WTC11 (cell line): ENCODE results near the gene HOXB6. TPM values are rescaled to one million over a fixed set of nuclear protein-coding genes. Genes with fewer than 3 reads are reported as not detected.

Experiments
- ATAC-seq: fragments of 200-7000 bp; cut with Tn5 transposase; 2 replicates; pipeline ENCODE4 v1.10.0; 2021; ENCODE audit warnings: mild to moderate bottlenecking, moderate library complexity
- CTCF ChIA-PET: fragments of 300-600 bp; sonication (Branson Sonifier 250); formaldehyde crosslinking; loops from one replicate; lab custom pipeline; 2021; ENCODE audit warnings: antibody characterized with exemption; lab: Charles Lee
- POLR2A ChIA-PET: fragments of 350-600 bp; sonication (Branson Sonifier 250); formaldehyde crosslinking; loops from one replicate; lab custom pipeline; 2021; ENCODE audit warnings: antibody characterized with exemption; lab: Charles Lee
- DNase-seq: peaks from one replicate; pipeline ENCODE4 v3.0.0; 2021; ENCODE audit warnings: low spot score
- H3K27ac Mint-ChIP-seq: 2 replicates; pipeline ENCODE4 v1.8.0; 2021; ENCODE audit warnings: mixed read lengths
- H3K27me3 Mint-ChIP-seq: 2 replicates; pipeline ENCODE4 v1.8.0; 2021; ENCODE audit warnings: low read depth, mild to moderate bottlenecking, moderate library complexity, mixed read lengths
- H3K36me3 Mint-ChIP-seq: 2 replicates; pipeline ENCODE4 v1.8.0; 2021; ENCODE audit warnings: mixed read lengths
- H3K4me1 Mint-ChIP-seq: 2 replicates; pipeline ENCODE4 v1.8.0; 2022; ENCODE audit warnings: mixed read lengths
- H3K4me3 Mint-ChIP-seq: 2 replicates; pipeline ENCODE4 v1.8.0; 2021; ENCODE audit warnings: mild to moderate bottlenecking, moderate library complexity, mixed read lengths
- H3K9me3 Mint-ChIP-seq: 2 replicates; pipeline ENCODE4 v1.8.0; 2021; ENCODE audit warnings: mixed read lengths
- ATF1 ChIP-seq: sonication (generic); formaldehyde crosslinking; IDR thresholded peaks from 2 replicates; pipeline ENCODE4 v1.8.1; 2023; ENCODE audit warnings: mild to moderate bottlenecking, moderate library complexity, missing genetic modification reagents
- FOXP1 ChIP-seq: sonication (generic); formaldehyde crosslinking; IDR thresholded peaks from 2 replicates; pipeline ENCODE4 v1.8.0; 2022; ENCODE audit warnings: missing genetic modification reagents, mild to moderate bottlenecking, moderate library complexity, borderline replicate concordance
- HMGA2 ChIP-seq: fragments of 250-450 bp; sonication (Bioruptor Pico); IDR thresholded peaks from 2 replicates; pipeline ENCODE4 v1.4.0; 2021; ENCODE audit warnings: mild to moderate bottlenecking, moderate library complexity
- IRF2 ChIP-seq: sonication (generic); formaldehyde crosslinking; IDR thresholded peaks from 2 replicates; pipeline ENCODE4 v1.8.0; 2022; ENCODE audit warnings: low read depth, missing genetic modification reagents, borderline replicate concordance
- SOX15 ChIP-seq: fragments of 250-450 bp; sonication (Bioruptor Pico); IDR thresholded peaks from 2 replicates; pipeline ENCODE4 v1.9.0; 2021; ENCODE audit warnings: mild to moderate bottlenecking
- total RNA-seq: library from RNA; stranded (reverse); gene quantifications from 3 replicates; pipeline ENCODE4 v1.2.3, GENCODE V29; 2021
- TF ChIP-seq, protein P1 (sequence below): fragments of 200-600 bp; IDR thresholded peaks from 2 replicates; pipeline ENCODE4 v1.8.0; 2022; ENCODE audit warnings: antibody characterized with exemption
- TF ChIP-seq, protein P2 (sequence below): fragments of 250-450 bp; sonication (Bioruptor Pico); IDR thresholded peaks from 2 replicates; pipeline ENCODE4 v1.9.0; 2021; ENCODE audit warnings: mild to moderate bottlenecking
- TF ChIP-seq, protein P3 (sequence below): sonication (generic); formaldehyde crosslinking; IDR thresholded peaks from 2 replicates; pipeline ENCODE4 v1.8.1; 2022; ENCODE audit warnings: missing genetic modification reagents, borderline replicate concordance
- TF ChIP-seq, protein P4 (sequence below): sonication (generic); formaldehyde crosslinking; conservative IDR thresholded peaks from 2 replicates; pipeline ENCODE4 v1.8.1; 2022; ENCODE audit warnings: mild to moderate bottlenecking, missing genetic modification reagents
- TF ChIP-seq, protein P5 (sequence below): fragments of 250-450 bp; sonication (Bioruptor Pico); IDR thresholded peaks from 2 replicates; pipeline ENCODE4 v1.9.0; 2021; ENCODE audit warnings: mild to moderate bottlenecking

Gene HOXB6
- total RNA-seq, 1 experiment from 2014 or later, result not detected

DNA sequence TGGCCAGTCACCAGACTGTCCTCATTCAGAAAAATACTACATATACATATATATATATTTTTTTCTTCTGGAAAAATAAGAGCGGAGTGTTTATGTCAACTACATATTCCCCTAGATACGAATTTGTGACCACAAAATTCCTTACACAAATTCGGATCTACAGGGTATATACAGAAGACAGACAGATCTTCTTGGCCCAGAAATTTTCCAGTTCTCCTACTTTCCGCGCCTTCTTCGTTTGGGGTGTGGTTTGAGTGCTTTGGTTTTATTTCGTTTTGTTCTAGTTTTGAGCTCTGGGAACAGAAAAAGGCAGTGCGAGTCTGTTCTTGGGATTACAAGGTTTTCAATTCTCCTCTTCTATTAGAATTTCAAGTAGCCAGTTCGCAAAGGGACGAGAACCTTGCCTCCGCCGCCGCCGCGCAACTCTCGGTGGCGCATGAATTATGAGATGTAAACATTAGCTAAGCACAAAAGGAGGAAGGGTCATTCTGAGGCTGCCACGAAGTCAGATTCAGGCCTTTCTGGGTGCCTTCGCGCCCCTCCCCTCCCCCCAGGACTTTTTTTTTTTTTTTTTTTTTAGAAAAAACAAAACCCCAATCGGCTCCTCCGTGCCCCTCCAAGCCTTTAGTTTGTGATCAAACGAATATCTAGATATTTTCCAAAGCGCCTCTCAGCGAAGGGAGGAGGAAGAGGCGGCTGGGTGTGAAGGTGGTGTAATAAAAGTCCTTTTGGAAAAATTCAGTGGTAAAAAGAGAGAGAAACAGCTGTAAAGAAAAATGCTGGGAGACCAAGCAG lies 24.8 kb downstream of the HOXB6 start (continued):
- TF ChIP-seq, protein P1, sequence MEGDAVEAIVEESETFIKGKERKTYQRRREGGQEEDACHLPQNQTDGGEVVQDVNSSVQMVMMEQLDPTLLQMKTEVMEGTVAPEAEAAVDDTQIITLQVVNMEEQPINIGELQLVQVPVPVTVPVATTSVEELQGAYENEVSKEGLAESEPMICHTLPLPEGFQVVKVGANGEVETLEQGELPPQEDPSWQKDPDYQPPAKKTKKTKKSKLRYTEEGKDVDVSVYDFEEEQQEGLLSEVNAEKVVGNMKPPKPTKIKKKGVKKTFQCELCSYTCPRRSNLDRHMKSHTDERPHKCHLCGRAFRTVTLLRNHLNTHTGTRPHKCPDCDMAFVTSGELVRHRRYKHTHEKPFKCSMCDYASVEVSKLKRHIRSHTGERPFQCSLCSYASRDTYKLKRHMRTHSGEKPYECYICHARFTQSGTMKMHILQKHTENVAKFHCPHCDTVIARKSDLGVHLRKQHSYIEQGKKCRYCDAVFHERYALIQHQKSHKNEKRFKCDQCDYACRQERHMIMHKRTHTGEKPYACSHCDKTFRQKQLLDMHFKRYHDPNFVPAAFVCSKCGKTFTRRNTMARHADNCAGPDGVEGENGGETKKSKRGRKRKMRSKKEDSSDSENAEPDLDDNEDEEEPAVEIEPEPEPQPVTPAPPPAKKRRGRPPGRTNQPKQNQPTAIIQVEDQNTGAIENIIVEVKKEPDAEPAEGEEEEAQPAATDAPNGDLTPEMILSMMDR, result no peak
- TF ChIP-seq FOXP1 (CRISPR knock-in tag) (no peak), ATF1 (CRISPR knock-in tag) (no peak), HMGA2 (CRISPR knock-in tag) (no peak), IRF2 (no peak), SOX15 (no peak)
- TF ChIP-seq, protein P2, sequence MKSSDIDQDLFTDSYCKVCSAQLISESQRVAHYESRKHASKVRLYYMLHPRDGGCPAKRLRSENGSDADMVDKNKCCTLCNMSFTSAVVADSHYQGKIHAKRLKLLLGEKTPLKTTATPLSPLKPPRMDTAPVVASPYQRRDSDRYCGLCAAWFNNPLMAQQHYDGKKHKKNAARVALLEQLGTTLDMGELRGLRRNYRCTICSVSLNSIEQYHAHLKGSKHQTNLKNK (CRISPR knock-in tag), result no peak
- TF ChIP-seq, protein P3, sequence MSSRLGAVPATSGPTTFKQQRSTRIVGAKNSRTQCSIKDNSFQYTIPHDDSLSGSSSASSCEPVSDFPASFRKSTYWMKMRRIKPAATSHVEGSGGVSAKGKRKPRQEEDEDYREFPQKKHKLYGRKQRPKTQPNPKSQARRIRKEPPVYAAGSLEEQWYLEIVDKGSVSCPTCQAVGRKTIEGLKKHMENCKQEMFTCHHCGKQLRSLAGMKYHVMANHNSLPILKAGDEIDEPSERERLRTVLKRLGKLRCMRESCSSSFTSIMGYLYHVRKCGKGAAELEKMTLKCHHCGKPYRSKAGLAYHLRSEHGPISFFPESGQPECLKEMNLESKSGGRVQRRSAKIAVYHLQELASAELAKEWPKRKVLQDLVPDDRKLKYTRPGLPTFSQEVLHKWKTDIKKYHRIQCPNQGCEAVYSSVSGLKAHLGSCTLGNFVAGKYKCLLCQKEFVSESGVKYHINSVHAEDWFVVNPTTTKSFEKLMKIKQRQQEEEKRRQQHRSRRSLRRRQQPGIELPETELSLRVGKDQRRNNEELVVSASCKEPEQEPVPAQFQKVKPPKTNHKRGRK, result no peak
- TF ChIP-seq, protein P4, sequence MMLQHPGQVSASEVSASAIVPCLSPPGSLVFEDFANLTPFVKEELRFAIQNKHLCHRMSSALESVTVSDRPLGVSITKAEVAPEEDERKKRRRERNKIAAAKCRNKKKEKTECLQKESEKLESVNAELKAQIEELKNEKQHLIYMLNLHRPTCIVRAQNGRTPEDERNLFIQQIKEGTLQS (CRISPR knock-in tag), result no peak

DNA sequence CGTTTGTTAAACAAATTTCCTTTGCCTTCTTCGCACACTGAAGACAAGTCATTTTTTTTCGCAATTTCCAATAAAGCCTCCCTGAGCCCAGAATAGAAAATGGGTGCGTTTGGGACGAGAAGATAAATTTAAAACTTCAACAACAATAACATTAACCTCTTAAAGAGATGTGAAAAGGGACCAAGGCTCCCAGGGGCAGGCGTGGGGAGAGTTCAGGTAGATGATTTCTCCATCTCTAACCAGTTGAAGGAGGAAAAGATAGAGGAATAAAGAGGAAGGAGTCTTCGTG lies 25.4 kb downstream of the HOXB6 start:
- H3K27ac Mint-ChIP-seq, result no peak overlapping the region
- ChIA-PET CTCF (interaction anchor here (0.7 to 1.2 kb wide), 2 partner anchors 30 to 34 kb away, joined by 3 read pairs; no protein-coding TSS in a partner anchor), POLR2A (no interaction called here)
- TF ChIP-seq, protein P3, result no peak
- TF ChIP-seq, protein P5, sequence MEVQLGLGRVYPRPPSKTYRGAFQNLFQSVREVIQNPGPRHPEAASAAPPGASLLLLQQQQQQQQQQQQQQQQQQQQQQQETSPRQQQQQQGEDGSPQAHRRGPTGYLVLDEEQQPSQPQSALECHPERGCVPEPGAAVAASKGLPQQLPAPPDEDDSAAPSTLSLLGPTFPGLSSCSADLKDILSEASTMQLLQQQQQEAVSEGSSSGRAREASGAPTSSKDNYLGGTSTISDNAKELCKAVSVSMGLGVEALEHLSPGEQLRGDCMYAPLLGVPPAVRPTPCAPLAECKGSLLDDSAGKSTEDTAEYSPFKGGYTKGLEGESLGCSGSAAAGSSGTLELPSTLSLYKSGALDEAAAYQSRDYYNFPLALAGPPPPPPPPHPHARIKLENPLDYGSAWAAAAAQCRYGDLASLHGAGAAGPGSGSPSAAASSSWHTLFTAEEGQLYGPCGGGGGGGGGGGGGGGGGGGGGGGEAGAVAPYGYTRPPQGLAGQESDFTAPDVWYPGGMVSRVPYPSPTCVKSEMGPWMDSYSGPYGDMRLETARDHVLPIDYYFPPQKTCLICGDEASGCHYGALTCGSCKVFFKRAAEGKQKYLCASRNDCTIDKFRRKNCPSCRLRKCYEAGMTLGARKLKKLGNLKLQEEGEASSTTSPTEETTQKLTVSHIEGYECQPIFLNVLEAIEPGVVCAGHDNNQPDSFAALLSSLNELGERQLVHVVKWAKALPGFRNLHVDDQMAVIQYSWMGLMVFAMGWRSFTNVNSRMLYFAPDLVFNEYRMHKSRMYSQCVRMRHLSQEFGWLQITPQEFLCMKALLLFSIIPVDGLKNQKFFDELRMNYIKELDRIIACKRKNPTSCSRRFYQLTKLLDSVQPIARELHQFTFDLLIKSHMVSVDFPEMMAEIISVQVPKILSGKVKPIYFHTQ (CRISPR knock-in tag), result no peak
- no peak overlapping the region for H3K4me3 Mint-ChIP-seq
- H3K4me1 Mint-ChIP-seq, result peaks cover 39% of the 10 kb centered on the region
- no peaks in the 10 kb centered on the region for H3K9me3 Mint-ChIP-seq
- no peak for DNase-seq
- H3K36me3 Mint-ChIP-seq, result no peaks in the 10 kb centered on the region
- peaks cover 65% of the 10 kb centered on the region; the same call in 1 of the 2 replicates for H3K27me3 Mint-ChIP-seq
- ATAC-seq, result no peak

DNA sequence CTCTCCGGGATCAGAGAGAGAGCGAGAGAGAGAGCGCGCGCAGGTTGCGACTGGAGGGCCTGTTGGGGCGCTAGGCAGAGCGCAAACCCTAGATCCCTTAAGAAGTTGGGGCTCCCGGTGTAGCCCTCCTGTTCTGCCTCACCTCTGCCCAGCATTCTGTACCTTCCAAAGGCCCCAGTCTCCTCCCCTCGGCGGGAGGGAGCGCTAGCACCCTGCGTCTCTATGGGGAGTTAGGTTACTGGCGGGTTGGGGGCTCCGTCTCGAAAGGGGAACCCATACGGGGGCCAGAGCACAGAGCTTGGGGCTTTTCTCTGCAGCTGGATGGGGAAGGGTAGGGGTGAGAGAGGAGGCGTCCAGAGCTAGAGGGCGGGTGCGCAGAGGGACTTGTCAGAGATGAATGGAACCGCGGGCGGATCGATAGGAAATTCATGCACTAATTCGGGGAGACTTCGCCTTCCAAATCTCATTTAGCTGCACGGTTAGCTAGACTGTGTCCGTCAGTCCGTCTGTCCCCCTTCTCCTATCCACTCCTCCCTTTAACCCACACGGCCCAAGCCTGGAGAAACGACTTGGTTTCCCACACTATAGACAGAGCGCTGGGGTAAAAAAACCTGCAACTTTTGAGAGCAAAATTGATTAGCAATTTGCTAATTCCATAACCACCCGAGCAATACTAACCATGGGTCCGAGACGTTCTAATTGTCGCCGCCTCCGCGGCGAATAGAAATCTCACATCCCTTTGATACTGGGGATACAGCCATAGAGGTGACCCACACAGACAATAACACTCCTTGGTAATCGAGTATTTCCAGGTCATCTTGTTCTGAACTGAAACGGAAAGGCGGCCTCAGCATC lies 25.9 kb downstream of the HOXB6 start:
- Mint-ChIP-seq H3K27me3 (peaks cover 59% of the 10 kb centered on the region; the same call in 1 of the 2 replicates), H3K4me1 (peaks cover 42% of the 10 kb centered on the region), H3K4me3 (peak overlapping the region; percentile 45), H3K9me3 (no peaks in the 10 kb centered on the region), H3K36me3 (no peaks in the 10 kb centered on the region), H3K27ac (no peak overlapping the region)
- CTCF ChIA-PET, result interaction anchor here (0.9 to 1.3 kb wide), 2 partner anchors 58 to 300 kb away, joined by 3 to 4 read pairs; no protein-coding TSS in a partner anchor
- ATAC-seq, result peak; percentile 31
- POLR2A ChIA-PET, result no interaction called here
- no peak for DNase-seq
- TF ChIP-seq, protein P2 (CRISPR knock-in tag), result no peak
